Endometrial microvascular endothelial cells (primary cell): ENCODE data around the gene HHAT. TPM values are rescaled to one million over a fixed set of nuclear protein-coding genes. Genes with fewer than 3 reads are reported as not detected.

Source experiments
- in situ Hi-C: cut with HindIII; loops from 2 replicates; pipeline ENCODE4 v1.10.0; 2017; ENCODE audit warnings: low sequenced_read_pairs, low pct_unique_long_range_greater_than_20kb; ENCODE audit errors: inconsistent ontology term
- total RNA-seq: library from RNA; depleted of rRNA; stranded (reverse); fragments of >200 nt; gene quantifications from one replicate; pipeline ENCODE4 v1.2.3, GENCODE V29; 2015; ENCODE audit errors: inconsistent ontology term

Gene HHAT
- 1.6 TPM for total RNA-seq

DNA sequence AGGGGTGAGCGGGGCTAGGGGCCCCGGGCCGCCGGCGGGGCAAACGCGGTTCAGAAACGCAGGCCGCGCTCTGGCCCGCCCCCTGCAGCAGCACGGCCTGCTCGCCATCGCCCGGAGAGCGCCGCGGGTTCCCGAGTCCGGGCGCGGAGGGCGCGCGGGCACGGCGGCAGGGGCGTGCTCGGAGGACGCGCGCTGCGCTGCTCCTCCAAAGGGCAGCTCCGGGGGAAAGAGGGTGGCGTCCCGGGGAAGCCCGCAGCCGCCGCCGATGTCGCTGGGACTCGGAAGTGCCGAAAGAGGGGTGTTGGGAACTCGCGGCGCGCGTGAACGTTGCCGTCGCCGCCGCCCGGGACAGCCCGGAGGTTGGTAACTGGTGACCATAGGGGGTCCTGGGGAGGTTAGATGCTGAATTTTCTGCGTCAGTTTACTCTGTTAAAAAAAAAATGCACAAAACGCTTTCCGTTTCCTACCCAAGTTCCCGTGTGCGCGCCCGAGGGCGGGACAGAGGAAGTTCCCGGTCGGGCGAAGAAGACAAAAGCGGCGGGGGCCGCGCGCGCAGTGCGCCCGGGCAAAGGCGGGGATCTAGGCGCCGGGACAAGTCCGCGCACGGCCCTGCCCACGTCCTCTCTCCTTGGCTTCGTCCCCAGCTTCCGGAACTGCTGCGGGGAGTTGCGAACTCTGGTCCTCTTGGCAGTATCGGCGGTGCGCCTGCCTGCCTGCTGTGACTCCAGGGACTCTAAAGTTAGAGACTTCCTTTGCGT, at the start of gene HHAT:
Gene HHAT (plus strand): TSS at position 157 of the 758 bp plus-strand sequence. CDS start 20,074 bp downstream, outside the sequence.
- in situ Hi-C loops: no loop called here

DNA sequence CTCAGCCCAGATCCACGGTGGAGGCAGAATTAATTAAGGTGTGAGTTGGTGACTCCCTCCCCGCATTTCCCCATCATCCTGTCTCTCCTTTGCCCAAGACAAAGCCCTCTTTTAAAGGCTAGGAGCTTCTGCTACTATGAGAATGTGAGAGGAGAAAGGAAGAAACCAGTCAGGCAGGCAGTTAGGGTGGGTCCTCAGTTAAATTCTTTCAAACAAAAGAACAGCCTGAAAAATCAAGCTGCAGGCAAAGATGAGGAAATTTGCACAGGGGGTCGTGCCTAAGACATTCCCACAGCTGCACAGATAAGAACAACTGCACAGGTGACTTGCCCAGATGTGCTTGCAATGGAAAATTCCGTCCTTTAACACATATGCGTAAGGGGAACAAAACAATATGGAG, 48.5 kb upstream of the HHAT start:
- in situ Hi-C loops: no loop called here

DNA sequence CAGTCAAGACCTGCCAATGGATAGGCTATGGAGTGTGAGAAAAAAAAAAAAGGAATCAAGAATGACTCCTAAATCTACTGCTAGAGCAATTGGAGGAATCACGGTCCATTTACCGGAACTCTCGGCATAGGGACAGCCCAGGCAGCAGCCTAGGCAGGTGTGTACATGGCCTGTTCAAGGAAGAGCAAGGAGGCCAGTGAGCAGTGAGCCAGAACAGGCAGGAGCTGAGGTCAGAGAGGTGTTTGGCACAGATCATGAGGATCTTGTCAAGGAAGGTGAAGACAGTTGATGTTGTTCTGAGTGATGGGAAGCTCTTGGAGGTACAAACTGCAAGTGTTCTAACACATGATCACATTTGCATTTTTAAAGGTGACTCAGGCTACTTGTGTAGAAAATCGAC, 40.6 kb upstream of the HHAT start:
- in situ Hi-C loops: no loop called here

DNA sequence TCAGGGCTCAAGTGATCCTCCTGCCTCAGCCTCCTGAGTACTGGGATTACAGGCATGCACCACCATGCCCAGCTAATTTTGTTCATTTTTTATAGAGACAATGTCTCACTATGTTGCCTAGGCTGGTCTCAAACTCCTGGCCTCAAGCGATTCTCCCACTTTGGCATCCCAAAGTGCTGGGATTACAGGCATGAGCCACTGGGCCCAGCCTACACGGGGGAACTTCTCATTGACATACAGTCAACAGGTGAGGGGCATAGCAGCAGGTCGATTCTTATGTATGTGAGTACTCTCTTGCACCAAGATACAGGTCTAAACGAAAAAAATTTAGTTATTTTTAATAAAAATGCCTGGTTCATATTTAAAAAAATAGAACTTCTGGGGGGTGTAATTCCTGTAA, 39.5 kb upstream of the HHAT start:
- in situ Hi-C loops: no loop called here

GRCh38 chr1:210291081-210291764, 37.5 kb upstream of the HHAT start:
- in situ Hi-C loops: no loop called here

- in situ Hi-C loops: no loop called here
Measured at GRCh38 chr1:210291786-210292230, 36.9 kb upstream of the HHAT start.

DNA sequence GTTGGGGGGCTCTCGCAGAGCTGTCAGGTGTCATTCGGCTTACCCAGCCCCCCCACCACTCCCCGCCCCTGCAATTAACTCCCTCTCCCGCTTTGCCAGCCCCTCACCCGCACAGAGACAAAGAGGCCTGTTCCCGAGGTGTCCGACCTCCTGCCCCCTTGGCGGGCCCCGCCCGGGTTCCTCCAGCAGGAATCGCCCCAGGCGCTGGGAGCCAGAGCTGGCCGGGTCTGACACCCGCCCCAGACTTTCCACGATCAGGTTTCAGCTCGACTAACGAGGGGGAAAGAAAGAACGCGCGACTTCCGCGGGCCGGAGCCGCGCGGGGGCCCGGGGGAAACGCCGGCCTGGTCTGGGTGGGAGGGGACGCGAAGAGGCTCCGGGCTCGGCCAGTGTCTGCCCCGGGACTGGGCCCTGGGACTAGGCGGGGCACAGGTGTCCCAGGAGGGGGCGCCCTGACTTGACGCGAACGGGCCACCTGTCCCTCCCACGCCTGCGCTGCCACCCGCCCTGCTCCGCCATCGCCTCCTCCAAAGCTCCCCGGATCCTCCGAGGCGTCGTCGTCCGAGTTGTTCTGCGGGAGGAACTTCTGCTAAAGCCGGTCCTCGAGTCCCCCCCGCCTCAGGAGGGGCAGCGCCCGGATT, 36.4 kb upstream of the HHAT start:
- in situ Hi-C loops: no loop called here

GRCh38 chr1:210293171-210293607, 35.5 kb upstream of the HHAT start:
- in situ Hi-C loops: no loop called here

DNA sequence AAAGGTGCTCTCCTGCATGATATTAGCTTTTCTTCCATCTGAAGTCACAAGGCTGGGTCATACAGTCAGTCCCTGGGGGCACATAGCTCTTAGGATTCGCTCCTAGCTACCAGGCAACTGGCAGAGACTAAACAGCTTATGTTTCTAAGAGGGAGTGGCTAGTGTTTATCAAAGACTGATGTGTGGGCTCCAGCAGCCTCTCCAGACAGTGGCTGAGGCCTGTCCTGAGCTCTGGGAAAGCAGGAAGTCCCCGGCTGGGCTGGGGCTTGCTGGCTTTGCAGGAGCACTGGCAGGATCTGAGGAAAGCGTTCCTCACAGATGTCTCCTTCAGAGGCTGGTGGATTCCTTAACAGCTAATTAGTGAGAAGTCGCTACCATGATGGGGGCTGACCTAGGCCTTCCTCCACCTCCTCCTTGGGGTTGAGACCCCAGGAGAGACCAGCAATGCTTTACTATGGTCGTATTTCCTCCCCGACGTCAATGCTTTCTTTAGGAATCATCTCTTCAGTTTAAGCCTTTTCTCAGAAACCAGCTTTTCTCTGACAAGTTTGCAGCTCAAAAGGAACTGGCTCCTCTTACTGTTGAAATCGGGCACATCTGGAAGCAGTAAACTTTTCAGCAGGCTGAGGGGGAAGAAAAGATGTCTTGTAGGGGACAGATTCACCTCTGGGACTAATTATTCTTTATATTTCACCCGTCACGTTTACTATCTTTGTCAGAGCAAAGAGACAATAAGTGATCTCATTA, 33.5 kb upstream of the HHAT start:
- in situ Hi-C loops: no loop called here

DNA sequence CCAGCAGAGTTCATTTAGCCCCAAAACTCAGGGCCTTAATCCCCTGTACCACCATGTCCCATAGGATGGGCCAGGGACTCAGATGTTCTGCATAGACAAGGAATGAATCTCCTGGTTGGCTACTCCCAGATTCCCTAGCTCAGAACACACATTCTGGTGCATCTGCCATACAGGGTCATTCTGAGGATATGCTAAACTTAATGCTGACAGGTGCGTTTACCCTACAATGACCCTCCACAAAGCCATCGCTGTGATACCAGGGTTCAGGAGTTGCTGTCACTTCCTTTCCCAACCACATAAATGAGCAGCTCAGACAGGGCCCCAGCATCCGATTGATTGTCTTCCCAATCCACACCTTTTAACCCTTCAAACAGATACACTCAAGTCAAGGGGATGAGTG, 32.0 kb upstream of the HHAT start:
- in situ Hi-C loops: no loop called here

- in situ Hi-C loops: no loop called here
Measured at GRCh38 chr1:210298296-210298695, 30.4 kb upstream of the HHAT start.

GRCh38 chr1:210298936-210299335, 29.8 kb upstream of the HHAT start:
- in situ Hi-C loops: no loop called here

DNA sequence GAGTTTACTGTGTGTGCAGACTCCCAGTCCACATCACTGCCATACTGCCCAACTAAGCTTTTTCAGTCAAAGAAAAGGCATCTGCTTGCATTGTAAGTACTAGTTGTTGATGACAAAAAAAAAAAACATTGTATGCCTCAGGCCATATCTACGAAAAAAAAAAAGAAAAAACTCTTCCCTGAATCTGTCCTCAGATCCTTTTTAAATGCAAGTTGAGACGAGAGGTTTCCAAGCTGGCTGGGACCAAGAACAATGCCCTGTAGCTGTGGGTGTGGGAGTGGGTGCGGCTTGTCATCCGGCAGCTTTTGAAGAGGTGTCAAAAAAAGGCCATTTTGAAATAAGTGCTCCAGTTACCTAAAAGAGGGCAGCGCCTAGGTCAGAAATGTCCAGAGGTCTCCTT, 29.2 kb upstream of the HHAT start:
- in situ Hi-C loops: no loop called here

DNA sequence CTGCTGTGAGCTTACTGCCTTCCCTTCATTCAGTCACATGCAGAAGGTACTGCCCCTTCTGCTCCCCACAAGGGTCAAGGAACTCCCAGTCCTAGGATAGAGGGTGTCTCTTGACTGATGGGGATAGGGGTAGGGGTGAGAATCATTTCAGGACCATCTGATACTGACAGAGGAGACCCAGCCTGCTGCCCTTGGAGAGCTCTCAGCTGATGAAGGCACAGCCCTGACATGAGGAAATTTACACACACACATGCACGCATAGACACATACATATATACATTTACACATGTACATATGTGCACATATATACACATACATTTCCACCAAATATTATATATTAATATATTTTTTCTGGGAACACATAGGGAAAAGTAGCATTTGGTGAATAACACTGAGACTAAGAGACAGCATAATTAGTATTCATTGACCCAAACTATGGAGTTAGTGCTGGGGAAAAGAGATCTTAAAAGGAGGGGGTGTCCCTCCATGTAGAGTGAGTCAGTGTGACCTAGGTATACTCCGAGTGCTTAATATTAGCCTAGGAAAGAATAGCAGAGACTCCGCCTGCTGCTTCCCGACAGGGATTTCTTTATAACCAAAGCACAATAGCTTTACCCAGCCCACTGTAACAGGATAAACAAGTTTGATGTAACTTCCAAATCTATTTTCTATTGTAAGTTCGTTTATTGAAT, 27.6 kb upstream of the HHAT start:
- in situ Hi-C loops: no loop called here

- in situ Hi-C loops: no loop called here
Measured at GRCh38 chr1:210301615-210302000, 27.1 kb upstream of the HHAT start.

- in situ Hi-C loops: no loop called here
Measured at GRCh38 chr1:210302501-210302900, 26.2 kb upstream of the HHAT start.

DNA sequence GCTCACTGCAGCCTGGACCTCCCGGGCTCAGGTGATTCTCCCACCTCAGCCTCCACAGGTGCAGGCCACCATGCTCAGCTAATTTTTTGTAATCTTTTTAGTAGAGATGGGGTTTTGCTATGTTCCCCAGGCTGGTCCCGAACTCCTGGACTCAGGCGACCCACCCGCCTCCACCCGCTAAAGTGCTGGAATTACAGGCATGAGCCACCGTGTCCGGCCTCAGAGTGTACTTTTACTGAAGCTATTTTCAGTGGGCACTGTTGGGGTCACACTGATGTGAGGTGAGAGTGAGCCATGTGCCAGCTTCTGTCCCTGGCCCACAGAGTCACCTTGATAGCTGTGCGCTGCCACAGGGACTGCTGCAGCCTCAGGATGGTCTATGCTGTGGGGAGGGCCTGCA, 25.3 kb upstream of the HHAT start:
- in situ Hi-C loops: no loop called here

- in situ Hi-C loops: no loop called here
Measured at GRCh38 chr1:210310562-210311153, 18.0 kb upstream of the HHAT start.
